PFSK-1 (cell line): ENCODE measurements around the gene BDH1.

Experiments used
- FOXP2 ChIP-seq: optimal IDR thresholded peaks from 2 replicates; pipeline ENCODE3; 2011; ENCODE audit warnings: borderline replicate concordance, control low read depth, inconsistent platforms; ENCODE audit not compliant: insufficient read depth; ENCODE audit errors: extremely low read length, extremely low read depth
- POLR2AphosphoS5 ChIP-seq: IDR thresholded peaks from 2 replicates; pipeline ENCODE4 v1.6.1; 2012; ENCODE audit warnings: low read depth, mild to moderate bottlenecking, control low read depth, low read length, moderate library complexity
- REST ChIP-seq, 2 experiments: IDR thresholded peaks; 2 replicates each; pipeline versions ENCODE4 v1.6.1 to v1.8.0; 2011 to 2012; ENCODE audit warnings: low read depth in 2 of 2, low read length in 2 of 2, control low read depth in 1 of 2, inconsistent platforms in 1 of 2, mild to moderate bottlenecking in 1 of 2, moderate library complexity in 1 of 2; ENCODE audit not compliant: insufficient read depth in 1 of 2
- SIN3A ChIP-seq: IDR thresholded peaks from 2 replicates; pipeline ENCODE4 v1.6.1; 2012; ENCODE audit warnings: mild to moderate bottlenecking, low read length, moderate library complexity, borderline replicate concordance; ENCODE audit not compliant: insufficient read depth
- TAF1 ChIP-seq: IDR thresholded peaks from 2 replicates; pipeline ENCODE4 v1.6.1; 2012; ENCODE audit warnings: low read length, control low read depth, borderline replicate concordance; ENCODE audit not compliant: insufficient read depth

BDH1 gene

DNA sequence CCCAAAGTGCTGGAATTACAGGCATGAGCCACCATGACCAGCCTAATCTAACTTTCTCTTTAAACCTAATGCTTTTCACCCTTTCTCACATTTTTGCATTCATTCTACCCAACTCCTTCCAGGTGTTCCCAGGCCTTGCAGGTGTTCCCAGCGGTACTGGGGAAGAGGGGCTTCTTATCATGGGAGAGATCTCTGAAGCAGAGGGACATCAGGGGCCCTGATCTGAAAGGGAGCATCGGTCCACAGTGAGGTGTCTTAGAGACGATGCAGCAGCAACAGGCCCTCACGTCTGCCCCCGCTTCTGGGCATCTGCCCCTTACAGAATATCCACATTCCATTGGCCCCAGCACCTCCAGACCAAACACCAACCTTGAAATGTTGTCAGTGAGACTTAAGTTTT, 29.0 kb upstream of the BDH1 start:
- TF ChIP-seq FOXP2 = no peak
- no peak for TF ChIP-seq SIN3A
- TF ChIP-seq REST (IDR thresholded peaks at IDR 0.05; ENCODE audit: insufficient read depth in 1 of 2, low read depth in 2 of 2, low read length in 2 of 2) = no peak
- TF ChIP-seq POLR2AphosphoS5 = no peak
- no peak for TF ChIP-seq TAF1

DNA sequence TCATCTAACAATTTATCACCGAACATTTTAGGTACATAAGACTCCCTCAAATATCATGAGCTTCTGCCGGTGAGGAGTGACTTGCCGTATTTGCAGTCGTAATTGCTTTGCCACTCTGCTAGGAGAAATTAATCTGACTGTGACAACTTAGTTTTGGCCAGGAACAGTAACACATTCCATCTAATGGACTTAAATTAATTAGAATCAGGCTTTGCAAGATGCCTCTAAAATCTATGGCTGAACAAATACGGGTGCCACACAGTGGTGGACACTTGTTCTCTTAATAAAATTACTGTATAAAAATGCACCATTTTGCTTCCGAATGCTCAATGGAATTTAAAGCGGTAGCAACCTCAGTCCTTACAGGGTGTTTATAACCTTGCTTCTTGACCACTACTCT, 27.6 kb upstream of the BDH1 start:
- TF ChIP-seq FOXP2 = no peak

DNA sequence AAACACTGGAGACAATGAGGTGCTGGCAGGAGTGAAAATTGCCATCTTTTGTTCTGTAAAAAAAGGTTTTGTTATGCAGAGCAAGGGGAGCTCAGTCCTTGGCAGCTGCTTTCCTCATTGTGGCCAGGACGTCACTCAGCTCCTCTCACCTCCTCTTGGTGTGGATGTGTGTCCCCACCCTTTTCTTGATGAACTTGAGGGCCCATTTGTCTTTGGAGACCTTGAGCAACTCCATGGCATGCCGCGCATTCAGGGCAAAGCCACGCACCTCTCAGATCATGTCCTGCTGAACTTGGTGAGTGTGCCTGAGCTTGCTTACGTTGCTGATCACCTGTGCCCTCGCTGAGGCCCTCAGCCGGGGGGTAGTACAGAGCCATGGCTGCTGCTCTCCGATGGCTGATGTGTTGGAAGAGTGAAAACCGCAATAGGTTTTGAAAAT, 24.5 kb upstream of the BDH1 start:
- TF ChIP-seq SIN3A (no peak), REST (IDR thresholded peaks at IDR 0.05; ENCODE audit: insufficient read depth in 1 of 2, low read depth in 2 of 2, low read length in 2 of 2) (no peak), POLR2AphosphoS5 (no peak), TAF1 (no peak), FOXP2 (no peak)

GRCh38 chr3:197578376-197578775, 22.6 kb upstream of the BDH1 start:
- TF ChIP-seq REST (IDR thresholded peaks at IDR 0.05; ENCODE audit: insufficient read depth in 1 of 2, low read depth in 2 of 2, low read length in 2 of 2) = no peak
- TF ChIP-seq SIN3A = no peak

DNA sequence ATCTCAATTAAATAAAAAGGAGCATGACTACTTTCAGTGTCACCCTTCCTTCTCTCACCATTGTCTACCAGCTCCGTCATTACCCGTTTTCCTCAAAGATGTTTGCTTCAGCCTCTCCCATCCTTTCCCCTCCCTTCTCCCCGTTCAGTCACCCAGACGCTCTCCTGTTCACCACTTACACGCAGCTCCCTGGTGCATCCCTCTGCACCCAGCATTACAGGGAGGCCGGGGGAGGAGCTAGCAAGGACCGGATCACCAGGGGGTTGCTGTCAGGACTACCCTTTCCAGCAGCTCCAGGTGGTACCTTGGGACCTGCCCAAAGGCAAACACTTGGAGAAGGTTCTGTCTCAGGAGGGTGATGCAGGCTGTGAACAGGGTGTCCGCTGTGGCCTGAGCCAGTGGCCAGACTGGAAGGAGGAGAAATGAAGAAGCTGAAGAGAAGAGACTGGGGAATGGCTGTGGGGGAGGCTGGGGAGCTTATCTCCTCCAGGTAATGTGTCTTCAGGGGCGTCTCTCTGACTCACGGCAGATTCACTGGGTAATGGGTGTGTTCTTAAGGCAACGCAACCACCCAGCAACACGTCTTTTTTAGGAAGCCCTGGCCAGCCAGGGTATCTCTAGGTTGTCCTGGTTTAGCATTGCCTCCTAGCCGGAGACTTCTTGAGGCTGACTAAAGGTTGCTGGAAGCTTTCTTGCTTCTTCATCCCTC, 21.8 kb upstream of the BDH1 start:
- no peak for TF ChIP-seq POLR2AphosphoS5
- no peak for TF ChIP-seq TAF1
- no peak for TF ChIP-seq REST (IDR thresholded peaks at IDR 0.05; ENCODE audit: insufficient read depth in 1 of 2, low read depth in 2 of 2, low read length in 2 of 2)
- TF ChIP-seq SIN3A = no peak
- no peak for TF ChIP-seq FOXP2
